NCI-H187 treated with DMSO at 0.1 percent for 48 hours (cell line): ENCODE measurements around the gene NT5C2.
"Not testable (repeated sequence)": the region's sequence is repeated elsewhere in the genome, so short reads cannot be mapped to it uniquely, and the experiment has no call there.

Experiments used
- DNase-seq: peaks from one replicate; lab custom pipeline; 2025; lab: John Stamatoyannopoulos, UW

NT5C2 gene

GRCh38 chr10:103193107-103193819 is at the start of gene NT5C2:
Gene NT5C2, minus strand, starts transcription at chr10:103193272. Its CDS starts 18,314 bp downstream, at chr10:103174958.
- no peak for DNase-seq

DNA sequence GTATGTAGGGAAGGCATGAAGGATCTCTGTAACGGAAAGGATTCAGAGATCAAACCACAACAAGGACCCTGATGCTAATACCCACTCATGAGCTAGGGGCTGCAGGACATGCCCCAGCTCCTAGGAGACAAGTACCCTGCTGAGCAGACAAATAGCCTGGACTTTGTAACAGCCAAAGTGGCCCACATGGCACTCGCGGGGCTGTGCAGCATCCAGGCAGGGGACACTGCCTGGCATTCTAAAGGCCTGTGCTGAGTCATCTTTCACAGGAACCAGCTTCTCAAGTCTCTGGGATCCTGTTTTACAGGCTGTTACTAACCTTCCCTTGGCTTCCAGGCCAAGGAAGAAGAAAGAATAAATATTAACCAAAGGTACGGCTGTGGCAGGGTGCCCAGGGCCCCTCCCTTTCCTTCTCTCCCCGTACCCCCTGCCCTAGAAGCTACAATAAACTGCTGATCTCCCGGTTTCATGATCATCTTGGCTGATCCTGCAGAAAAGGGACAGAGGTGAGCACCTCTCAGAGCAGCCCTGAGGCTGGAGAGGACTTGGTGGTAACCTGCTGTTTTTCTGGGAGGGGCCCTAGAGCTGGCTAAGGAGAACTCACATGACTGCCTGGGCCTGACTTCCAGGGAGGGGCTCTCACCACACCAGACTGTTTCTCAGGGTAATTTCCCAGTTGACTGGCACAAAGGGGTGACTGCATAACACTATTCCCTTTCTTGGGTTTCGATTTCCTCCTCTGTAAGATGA is 48.4 kb upstream of the NT5C2 start:
- no peak for DNase-seq

DNA sequence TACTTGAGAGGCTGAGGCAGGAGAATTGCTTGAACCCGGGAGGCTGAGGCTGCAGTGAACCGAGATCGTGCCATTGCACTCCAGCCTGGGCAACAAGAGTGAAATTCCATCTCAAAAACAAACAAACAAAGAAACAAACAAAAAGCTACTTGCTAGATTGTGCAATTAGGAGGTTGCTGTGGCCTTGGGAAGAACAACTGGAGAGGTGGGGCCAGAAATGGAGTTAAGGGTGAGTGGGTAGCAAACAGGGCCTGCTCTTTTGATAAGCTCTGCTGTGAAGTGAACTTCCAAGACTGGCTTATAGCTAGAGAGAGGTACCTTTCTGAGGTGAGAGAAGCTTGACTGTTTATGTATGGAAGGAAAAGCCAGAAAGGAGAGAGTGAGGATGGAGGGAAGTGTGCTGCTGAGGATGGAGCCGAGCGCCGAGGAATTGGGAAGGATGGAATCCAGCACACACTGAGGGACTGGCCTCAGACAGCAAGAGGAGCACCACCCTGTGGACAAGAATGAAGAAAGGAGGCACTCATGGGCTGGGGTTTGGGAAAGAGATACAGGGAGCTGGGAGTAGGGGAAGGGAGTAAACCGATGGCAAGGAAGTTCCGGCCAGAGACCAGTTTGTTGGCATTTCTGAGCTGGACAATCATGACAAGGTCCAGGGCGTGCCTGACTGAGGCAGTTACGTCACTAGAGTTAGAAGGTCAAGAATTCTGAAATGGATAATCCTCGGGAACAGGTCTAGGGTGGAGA is 45.6 kb upstream of the NT5C2 start:
- no peak for DNase-seq

DNA sequence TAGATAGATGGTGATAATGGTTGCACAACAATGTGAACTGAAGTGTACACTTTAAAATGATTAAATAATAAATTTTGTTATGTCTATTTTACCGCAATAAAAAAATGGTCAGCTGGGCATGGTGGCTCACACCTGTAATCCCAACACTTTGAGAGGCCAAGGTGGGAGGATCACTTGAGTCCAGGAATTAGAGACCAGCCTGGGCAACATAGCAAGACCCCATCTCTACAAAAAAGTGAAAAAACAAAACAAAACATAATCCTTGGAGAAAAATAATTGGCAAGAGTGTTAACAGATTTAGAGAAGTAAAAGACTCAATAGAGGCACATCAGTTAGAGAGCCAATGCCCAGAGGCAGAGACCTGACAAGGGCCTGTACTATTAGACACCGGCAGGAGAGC is 42.7 kb upstream of the NT5C2 start:
- no peak for DNase-seq

DNA sequence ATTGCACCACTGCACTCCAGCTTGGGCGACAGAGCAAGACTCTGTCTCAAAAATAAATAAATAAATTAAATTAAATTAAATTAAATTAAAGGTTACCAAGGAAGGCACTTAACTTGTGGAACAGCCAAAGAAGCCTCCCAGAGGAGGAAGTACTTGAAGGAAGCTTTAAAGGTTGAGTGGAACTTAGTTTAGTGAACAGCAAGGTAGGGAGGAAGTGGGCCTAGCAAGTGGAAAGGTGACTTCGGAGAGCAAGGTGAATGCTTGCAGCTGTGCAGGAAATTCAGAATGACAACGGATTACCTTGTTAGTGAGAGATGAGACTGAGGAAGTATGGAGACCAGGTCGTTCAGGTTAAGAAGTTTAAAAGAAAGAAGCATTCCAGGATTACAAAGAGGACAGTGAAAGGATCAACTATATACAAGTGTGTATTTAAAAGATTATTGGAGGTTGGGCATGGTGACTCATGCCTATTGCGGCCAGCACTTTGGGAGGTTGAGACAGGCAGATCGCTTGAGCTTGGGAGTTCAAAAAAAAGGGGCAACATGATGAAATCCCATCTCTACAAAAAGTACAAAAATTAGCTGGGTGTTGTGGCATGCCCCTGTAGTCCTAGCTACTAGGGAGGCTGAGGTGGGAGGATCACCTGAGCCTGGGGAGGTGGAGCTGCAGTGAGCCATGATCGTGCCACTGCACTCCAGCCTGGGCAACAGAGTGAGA is 39.9 kb upstream of the NT5C2 start:
- DNase-seq = no peak

DNA sequence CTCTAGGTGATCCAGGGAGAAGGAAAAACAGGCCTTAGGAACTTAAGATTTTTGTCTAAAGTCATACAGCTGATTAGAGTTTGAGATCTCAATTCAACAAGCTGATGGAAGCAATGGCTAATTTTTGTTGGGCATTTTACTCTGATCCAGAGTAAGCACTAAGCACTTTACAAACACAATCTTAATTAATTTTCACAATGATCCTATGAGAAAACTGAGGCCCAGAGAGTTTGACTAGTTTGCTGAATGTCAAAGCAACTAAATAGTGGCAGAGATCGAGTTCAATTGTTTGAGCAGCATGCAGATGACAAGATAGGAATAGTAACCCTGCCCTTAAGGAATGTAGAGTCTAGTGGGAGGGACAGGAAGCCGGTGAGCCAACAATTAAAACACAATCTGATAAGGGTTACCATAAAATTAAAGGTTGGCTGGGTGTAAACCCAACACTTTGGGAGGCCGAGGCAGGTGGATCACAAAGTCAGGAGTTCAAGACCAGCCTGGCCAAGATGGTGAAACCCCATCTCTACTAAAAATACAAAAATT is 39.1 kb upstream of the NT5C2 start:
- DNase-seq = no peak

GRCh38 chr10:103231047-103231551 is 38.0 kb upstream of the NT5C2 start:
- no peak for DNase-seq

- DNase-seq = no peak
Observed at GRCh38 chr10:103227416-103227815, 34.3 kb upstream of the NT5C2 start.

DNA sequence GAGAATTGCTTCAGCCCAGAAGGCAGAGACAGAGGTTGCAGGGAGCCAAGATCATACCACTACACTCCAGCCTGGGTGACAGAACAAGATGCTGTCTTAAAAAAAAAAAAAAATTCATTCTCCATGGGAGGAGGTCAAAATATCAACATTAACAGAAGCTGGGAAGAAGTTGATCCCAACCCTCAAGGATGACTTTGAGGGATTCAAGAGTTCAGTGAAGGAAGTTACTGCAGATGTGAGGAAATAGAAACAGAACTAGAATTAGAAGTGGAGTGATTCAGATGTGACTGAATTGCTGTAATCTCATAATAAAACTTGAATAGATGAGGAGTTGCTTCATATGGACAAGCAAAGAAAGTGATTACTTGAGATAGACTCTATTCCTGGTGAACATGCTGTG is 32.9 kb upstream of the NT5C2 start:
- no peak for DNase-seq

DNA sequence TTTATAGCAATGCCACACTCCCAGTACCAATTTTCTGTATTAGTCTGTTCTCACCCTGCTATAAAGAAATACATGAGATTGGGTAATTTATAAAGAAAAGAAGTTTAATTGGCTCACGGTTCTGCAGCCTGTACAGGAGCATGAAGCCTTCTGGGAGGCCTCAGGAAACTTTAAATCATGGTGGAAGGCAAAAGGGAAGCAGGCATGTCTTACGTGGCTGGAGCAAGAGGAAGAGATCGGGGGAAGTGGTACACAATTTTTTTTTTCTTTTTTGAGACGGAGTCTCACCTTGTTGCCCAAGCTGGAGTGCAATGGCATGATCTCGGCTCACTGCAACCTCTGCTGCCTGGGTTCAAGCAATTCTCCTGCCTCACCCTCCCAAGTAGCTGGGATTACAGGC is 31.6 kb upstream of the NT5C2 start:
- DNase-seq = not testable (repeated sequence)

DNA sequence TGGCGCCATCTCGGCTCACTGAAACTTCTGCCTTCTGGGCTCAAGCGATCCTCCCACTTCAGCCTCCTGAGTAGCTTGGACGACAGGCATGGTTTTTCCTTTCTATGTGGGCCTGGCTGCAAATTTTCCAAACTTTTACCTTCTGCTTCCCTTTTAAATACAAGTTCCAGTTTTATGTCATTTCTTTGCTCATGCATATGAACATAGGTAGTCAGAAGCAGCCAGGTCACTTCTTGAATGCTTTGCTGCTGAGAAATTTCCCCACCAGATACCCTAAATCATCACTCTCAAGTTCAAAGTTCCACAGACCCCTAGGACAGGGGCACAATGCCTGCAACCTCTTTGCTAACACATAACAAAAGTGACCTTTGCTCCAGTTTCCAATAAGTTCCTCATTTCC is 31.1 kb upstream of the NT5C2 start:
- DNase-seq = no peak

- DNase-seq = not testable (repeated sequence)
Observed at GRCh38 chr10:103216362-103216761, 23.3 kb upstream of the NT5C2 start.

GRCh38 chr10:103215601-103216000 is 22.5 kb upstream of the NT5C2 start:
- DNase-seq = no peak

DNA sequence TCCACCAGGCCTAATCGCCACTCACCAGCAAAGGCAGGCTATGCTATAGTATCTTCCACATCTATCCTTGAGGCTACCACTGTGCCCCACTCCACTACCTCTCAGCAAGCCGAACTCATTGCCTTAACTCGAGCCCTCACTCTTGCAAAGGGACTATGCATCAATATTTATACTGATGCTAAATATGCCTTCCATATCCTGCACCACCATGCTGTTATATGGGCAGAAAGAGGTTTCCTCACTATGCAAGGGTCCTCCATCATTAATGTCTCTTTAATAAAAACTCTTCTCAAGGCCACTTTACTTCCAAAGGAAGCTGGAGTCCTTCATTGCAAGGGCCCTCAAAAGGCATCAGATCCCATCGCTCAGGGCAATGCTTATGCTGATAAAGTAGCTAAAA is 17.2 kb upstream of the NT5C2 start:
- DNase-seq = not testable (repeated sequence)

DNA sequence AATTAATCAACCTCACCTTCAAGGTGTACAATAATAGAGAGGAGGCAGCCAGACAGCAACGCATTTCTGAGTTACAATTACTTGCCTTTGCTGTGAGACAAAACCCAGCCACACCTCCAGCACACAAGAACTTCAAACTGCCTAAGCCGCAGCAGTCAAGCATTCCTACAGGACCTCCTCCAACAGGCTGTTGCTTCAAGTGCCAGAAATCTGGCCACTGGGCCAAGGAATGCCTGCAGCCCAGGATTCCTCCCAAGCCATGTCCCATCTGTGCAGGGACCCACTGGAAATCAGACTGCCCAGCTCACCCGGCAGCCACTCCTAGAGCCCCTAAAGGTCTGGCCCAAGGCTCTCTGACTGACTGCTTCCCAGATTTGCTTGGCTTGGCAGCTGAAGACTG is 14.6 kb upstream of the NT5C2 start:
- DNase-seq = not testable (repeated sequence)

DNA sequence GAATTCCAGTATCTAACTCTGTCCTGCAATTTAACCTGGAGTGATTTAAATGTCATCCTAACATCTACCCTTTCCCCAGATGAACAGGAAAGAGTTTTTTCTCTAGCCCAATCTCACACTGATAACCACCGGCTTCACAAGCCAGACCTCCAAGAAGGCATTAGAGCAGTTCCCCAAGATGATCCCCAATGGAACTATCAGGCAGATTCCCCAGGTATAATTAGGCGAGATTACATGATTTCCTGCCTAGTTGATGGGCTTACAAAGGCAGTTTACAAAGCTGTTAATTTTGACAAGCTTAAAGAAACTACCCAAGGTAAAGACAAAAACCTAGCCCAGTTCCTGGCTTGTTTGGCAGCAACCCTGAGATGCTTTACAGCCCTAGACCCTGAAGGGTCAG is 14.1 kb upstream of the NT5C2 start:
- no peak for DNase-seq

DNA sequence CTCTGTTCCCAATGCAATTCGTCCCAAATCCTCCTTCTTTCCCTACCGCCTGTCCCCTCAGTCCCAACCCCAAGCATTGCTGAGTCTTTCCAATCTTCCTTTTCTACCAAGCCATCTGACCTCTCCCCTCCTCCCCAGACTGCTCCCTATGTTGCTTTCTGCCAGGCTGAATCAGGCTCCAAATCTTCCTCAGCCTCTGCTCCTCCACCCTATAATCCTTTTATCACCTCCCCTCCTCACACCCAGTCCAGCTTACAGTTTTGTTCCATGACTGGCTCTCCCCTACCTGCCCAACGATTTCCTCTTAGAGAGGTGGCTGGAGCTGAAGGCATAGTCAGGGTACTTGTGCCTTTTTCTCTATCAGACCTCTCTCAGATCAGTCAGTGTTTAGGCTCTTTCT is 13.6 kb upstream of the NT5C2 start:
- DNase-seq = not testable (repeated sequence)

DNA sequence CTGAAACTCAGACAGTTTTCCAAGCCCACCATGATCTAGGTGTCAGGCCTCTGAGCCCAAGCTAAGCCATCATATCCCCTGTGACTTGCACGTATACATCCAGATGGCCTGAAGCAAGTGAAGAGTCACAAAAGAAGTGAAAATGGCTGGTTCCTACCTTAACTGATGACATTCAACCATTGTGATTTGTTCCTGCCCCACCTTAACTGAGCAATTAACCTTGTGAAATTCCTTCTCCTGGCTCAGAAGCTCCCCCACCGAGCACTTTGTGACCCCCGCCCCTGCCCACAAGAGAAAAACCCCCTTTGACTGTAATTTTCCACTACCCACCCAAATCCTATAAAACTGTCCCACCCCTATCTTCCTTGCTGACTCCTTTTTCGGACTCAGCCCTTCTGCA is 12.3 kb upstream of the NT5C2 start:
- not testable (repeated sequence) for DNase-seq

GRCh38 chr10:103204353-103205255 is 11.5 kb upstream of the NT5C2 start:
- DNase-seq = no peak

DNA sequence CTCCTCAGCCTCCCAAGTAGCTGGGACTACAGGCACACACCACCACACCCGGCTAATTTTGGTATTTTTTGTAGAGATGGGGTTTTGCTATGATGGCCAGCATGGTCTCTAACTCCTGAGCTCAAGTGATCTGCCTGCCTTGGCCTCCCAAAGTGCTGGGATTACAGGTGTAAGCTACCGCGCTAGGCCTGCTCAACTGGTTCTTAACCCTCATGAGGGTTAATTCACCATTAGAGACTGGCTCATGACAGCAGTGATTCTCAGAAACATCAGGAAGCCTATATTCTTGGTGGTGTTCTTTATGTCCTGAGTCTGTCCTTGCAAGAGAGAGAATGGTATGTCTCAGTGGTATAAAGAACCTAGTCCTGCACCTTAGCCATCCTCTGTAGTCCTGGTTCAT is 10.4 kb upstream of the NT5C2 start:
- no peak for DNase-seq

DNA sequence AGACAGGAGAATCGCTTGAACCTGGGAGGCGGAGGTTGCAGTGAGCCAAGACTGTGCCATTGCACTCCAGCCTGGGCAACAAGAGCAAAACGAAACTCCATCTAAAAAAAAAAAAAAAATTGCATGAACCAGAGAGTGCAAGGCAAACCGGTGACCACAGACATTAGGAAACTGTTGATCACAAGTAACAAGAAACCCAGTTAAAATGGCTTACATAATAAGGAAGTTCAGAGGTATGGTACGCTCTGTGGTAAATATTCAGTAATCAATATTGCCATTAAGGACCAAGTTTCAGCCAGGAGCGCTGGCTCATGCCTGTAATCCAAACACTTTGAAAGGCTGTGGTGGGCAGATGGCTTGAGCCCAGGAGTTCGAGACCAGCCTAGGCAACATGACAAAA is 9.2 kb upstream of the NT5C2 start:
- no peak for DNase-seq
